Cardiac muscle cell (in vitro differentiated cells and primary cell): ENCODE data around the gene ZNF641. TPM values are rescaled to one million over a fixed set of nuclear protein-coding genes. Genes with fewer than 3 reads are reported as not detected.

Experiments
- DNase-seq, 2 donors: peaks; one replicate each; pipeline versions ENCODE4 v3.0.0 to v3.0.0-alpha.2; 2010 to 2017; ENCODE audit warnings: low read depth in 1 of 2, low spot score in 1 of 2
- H3K27ac ChIP-seq: fragments of 200-600 bp; sonication (generic); 2 replicates; pipeline ENCODE4 v1.5.1; 2016
- H3K27me3 ChIP-seq: fragments of 200-600 bp; sonication (generic); 2 replicates; pipeline ENCODE4 v1.6.0; 2016; ENCODE audit warnings: control low read depth
- H3K36me3 ChIP-seq: fragments of 200-600 bp; sonication (generic); 2 replicates; pipeline ENCODE4 v1.5.1; 2016; ENCODE audit warnings: control low read depth
- H3K4me1 ChIP-seq: fragments of 200-600 bp; sonication (generic); 2 replicates; pipeline ENCODE4 v1.8.1; 2017; ENCODE audit warnings: low read depth, mild to moderate bottlenecking, mixed run types
- H3K4me3 ChIP-seq: fragments of 200-600 bp; sonication (generic); 2 replicates; pipeline ENCODE4 v1.5.1; 2016; ENCODE audit warnings: mild to moderate bottlenecking
- H3K9me3 ChIP-seq: fragments of 200-600 bp; sonication (generic); 2 replicates; pipeline ENCODE4 v1.5.1; 2017; ENCODE audit warnings: low read depth, mild to moderate bottlenecking, control low read depth
- polyA plus RNA-seq: library from polyadenylated mRNA; unstranded; fragments of >200 nt; fragmentation: Nextera tagmentation; extraction: Ambion mirVana; gene quantifications from 2 replicates; pipeline ENCODE4 v1.2.1, GENCODE V29; 2016
- total RNA-seq: library from RNA; depleted of rRNA; stranded (reverse); fragments of >200 nt; gene quantifications from 2 replicates; pipeline ENCODE4 v1.2.3, GENCODE V29; 2016
- TF ChIP-seq, protein P1 (sequence below): IDR thresholded peaks from 2 replicates; pipeline ENCODE4 v1.5.1; 2012; ENCODE audit warnings: low read depth, mild to moderate bottlenecking, low read length

Gene ZNF641
- total and polyA plus RNA-seq, 2 experiments from 2014 or later: 5.3 to 12.5 TPM

DNA sequence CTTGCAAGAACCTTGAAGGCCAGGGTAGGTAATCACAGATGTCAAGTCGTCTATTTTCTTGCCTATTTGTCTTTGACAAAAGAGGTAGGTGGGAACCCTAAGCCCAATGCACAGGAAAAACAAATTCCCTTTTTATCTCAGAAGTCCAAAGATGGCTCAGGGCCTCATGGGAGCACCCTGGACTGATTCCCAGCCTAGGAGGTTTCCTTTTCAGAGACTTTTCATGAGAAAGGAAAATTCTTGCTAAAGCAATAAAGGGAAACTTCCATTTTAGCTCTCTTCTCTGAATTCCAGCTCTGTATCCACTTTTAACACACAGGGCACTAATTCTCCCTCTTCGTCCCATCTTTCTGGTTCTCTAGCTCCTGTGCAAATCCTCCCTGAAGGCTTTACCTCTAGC is 1.2 kb downstream of the ZNF641 start:
- peak in 1 of 2 donors; percentile 72 for DNase-seq
- peaks cover 19% of the 10 kb centered on the region for H3K36me3 ChIP-seq
- TF ChIP-seq, protein P1, sequence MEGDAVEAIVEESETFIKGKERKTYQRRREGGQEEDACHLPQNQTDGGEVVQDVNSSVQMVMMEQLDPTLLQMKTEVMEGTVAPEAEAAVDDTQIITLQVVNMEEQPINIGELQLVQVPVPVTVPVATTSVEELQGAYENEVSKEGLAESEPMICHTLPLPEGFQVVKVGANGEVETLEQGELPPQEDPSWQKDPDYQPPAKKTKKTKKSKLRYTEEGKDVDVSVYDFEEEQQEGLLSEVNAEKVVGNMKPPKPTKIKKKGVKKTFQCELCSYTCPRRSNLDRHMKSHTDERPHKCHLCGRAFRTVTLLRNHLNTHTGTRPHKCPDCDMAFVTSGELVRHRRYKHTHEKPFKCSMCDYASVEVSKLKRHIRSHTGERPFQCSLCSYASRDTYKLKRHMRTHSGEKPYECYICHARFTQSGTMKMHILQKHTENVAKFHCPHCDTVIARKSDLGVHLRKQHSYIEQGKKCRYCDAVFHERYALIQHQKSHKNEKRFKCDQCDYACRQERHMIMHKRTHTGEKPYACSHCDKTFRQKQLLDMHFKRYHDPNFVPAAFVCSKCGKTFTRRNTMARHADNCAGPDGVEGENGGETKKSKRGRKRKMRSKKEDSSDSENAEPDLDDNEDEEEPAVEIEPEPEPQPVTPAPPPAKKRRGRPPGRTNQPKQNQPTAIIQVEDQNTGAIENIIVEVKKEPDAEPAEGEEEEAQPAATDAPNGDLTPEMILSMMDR: no peak
- H3K27ac ChIP-seq: no peak overlapping the region
- no peaks in the 10 kb centered on the region for H3K4me1 ChIP-seq
- H3K9me3 ChIP-seq: no peaks in the 10 kb centered on the region
- H3K4me3 ChIP-seq: peak overlapping the region; percentile 55
- peaks cover 7% of the 10 kb centered on the region for H3K27me3 ChIP-seq

DNA sequence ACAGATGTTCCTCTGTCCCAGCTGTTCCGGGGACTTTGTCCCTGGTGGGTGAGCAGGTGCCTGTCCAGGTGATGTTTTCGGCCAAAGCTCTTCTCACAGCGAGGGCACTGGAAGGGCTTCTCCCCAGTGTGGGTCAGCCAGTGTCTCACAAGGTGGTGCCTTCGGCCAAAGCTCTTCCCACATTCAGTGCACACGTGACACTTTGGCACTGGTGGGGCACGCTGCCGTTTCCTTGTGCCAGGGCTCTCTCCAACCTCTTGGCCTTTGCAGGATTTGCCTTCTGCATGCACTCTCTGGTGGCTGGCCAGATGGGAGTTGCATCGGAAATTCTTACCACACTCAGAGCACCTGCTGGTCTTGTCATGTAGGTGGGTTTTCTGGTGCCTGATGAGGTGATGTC is 7.7 kb downstream of the ZNF641 start:
- Histone ChIP-seq H3K27me3 (no peaks in the 10 kb centered on the region), H3K36me3 (peaks cover 38% of the 10 kb centered on the region), H3K4me3 (no peak overlapping the region), H3K27ac (no peak overlapping the region), H3K4me1 (no peaks in the 10 kb centered on the region), H3K9me3 (no peaks in the 10 kb centered on the region)
- no peak for DNase-seq
- TF ChIP-seq, protein P1: no peak

DNA sequence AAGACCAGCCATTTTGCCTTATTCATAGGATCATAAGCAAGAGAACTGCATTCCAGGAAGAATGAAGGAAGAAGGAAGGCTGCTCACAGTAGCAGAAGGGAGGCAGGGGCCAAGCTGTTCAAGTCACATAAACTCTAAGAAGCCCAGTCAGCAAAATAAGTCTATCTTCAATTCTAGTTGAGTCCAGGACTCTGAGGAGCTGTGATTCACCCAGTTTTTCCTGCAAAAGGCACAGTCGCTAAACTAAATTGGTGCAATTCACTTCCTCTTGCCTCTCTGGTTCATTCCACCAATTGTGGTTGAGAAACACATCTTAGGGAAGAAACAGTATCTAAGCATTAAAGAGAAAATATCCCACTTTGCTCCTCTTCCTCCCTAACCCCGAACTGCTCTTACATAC is 9.8 kb downstream of the ZNF641 start:
- Histone ChIP-seq H3K9me3 (no peaks in the 10 kb centered on the region), H3K4me1 (no peaks in the 10 kb centered on the region), H3K27me3 (no peaks in the 10 kb centered on the region), H3K36me3 (peaks cover 31% of the 10 kb centered on the region), H3K27ac (no peak overlapping the region), H3K4me3 (no peak overlapping the region)
- TF ChIP-seq, protein P1: no peak
- no peak for DNase-seq

DNA sequence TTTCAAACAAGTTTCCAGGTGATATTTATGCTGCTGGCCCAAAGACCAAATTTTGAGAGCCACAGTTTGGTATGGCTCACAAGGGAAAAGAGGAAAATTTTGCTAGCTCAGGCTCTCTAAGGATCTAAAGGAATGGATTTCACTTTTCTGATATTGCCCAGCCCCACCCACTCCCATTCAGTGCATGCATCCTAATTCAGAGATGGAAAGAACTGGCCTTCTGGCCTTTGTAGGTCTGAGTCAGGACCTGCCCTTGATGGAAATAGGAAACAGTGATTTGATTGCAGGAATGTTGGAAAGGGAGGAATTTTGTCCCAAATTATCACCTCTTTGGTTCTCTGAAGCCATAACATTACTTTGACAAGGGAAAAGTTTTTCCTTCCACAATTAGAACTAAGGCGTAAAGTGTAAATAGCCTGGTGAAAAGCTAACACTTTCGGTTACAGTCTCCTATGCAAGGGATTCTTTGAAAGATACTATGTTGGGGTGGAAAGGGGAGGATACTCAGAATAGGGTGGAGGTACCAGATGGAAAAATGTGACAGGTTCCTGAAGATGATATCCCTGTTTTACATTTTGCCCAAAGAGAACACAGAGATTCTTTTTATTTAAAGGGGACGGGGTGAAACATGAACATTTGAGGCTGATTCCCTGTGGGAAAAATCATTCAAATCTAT is 11.1 kb downstream of the ZNF641 start:
- Histone ChIP-seq H3K27ac (no peak overlapping the region), H3K36me3 (peaks cover 21% of the 10 kb centered on the region), H3K9me3 (no peaks in the 10 kb centered on the region), H3K4me1 (no peaks in the 10 kb centered on the region), H3K4me3 (no peak overlapping the region), H3K27me3 (no peaks in the 10 kb centered on the region)
- no peak for DNase-seq
- TF ChIP-seq, protein P1: no peak

DNA sequence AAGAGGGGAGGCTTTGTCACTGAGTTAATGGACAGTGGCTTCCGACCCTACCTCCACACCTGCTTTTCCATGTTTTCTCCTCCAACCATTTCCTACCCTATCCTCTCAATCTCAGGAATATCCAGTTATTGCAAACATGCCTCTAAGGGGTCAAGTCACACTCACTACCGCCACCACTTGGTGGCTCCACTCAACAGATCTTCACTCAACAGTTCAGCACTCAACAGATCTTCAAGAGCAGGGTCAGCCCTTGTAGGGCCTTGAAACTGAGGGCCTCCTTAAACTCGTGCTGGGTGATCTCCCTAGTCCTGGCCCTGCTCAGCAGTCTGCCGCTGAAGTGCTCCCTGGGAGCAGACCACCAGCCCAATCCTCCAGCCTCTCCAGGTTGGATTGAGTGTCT is 14.2 kb downstream of the ZNF641 start:
- H3K27me3 ChIP-seq: no peaks in the 10 kb centered on the region
- H3K36me3 ChIP-seq: no peaks in the 10 kb centered on the region
- H3K4me1 ChIP-seq: no peaks in the 10 kb centered on the region
- no peak for DNase-seq
- TF ChIP-seq, protein P1: peak; percentile 10
- no peak overlapping the region for H3K4me3 ChIP-seq
- no peaks in the 10 kb centered on the region for H3K9me3 ChIP-seq
- H3K27ac ChIP-seq: no peak overlapping the region

DNA sequence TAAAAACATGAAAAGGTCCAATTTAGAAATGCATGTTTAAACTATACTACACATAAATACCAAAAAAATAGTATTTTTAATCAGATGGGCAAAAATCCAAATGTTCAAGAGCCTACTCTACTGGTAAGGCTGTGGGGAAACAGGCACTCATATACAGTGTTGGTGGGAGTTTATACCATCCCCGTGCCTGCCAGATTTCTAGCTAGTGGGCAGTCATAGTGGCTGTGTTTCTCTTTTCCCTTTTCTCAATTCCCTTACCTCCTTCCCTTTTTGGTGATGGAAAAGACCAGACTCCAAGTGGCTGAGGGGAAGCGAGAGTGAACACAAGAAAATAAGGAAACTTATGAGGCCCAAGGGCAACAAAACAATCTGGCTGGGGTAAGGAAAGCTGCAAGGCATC is 14.7 kb downstream of the ZNF641 start:
- no peaks in the 10 kb centered on the region for H3K27me3 ChIP-seq
- no peak for DNase-seq
- TF ChIP-seq, protein P1: no peak
- H3K36me3 ChIP-seq: no peaks in the 10 kb centered on the region
- H3K4me1 ChIP-seq: no peaks in the 10 kb centered on the region
- no peak overlapping the region for H3K27ac ChIP-seq
- no peaks in the 10 kb centered on the region for H3K9me3 ChIP-seq
- no peak overlapping the region for H3K4me3 ChIP-seq
